CD14-positive monocyte (primary cell): ENCODE results near the gene IL23R. TPM values are rescaled to one million over a fixed set of nuclear protein-coding genes. Genes with fewer than 3 reads are reported as not detected.

Source experiments
- DNase-seq, 3 donors: peaks; one replicate each; pipeline ENCODE4 v3.0.0-alpha.2; 2011 to 2022
- H2AFZ ChIP-seq: 2 replicates; pipeline ENCODE4 v1.6.0; 2012; ENCODE audit warnings: mild to moderate bottlenecking, low read depth, low read length, inconsistent platforms; ENCODE audit not compliant: insufficient read depth, poor library complexity, severe bottlenecking
- H3K27ac ChIP-seq, 2 donors: 1 replicate in 1 of 2; 2 replicates in 1 of 2; pipeline ENCODE4 v1.5.1; 2012 to 2013; ENCODE audit warnings: low read length in 2 of 2, control low read depth in 1 of 2, inconsistent platforms in 1 of 2, low read depth in 1 of 2, mild to moderate bottlenecking in 1 of 2
- H3K27me3 ChIP-seq, 2 donors: one replicate each; pipeline versions ENCODE4 v1.6.0 to v1.6.1; 2011 to 2013; ENCODE audit warnings: low read length in 2 of 2; ENCODE audit not compliant: control insufficient read depth in 2 of 2, insufficient read depth in 2 of 2
- H3K36me3 ChIP-seq, 2 donors: replicated peaks in 1 of 2; 1 replicate in 1 of 2; 2 replicates in 1 of 2; pipeline versions ENCODE4 v1.5.1 to v1.6.1; 2012 to 2013; ENCODE audit warnings: low read length in 2 of 2, control low read depth in 1 of 2, inconsistent platforms in 1 of 2, mild to moderate bottlenecking in 1 of 2; ENCODE audit not compliant: insufficient read depth in 2 of 2, control insufficient read depth in 1 of 2
- H3K4me1 ChIP-seq, 2 donors: 1 replicate in 1 of 2; 2 replicates in 1 of 2; pipeline versions ENCODE4 v1.5.1 to v1.6.1; 2012 to 2013; ENCODE audit warnings: low read length in 2 of 2, control low read depth in 1 of 2, inconsistent platforms in 1 of 2, mild to moderate bottlenecking in 1 of 2, moderate library complexity in 1 of 2; ENCODE audit not compliant: insufficient read depth in 2 of 2, control insufficient read depth in 1 of 2
- H3K4me2 ChIP-seq: replicated peaks from 2 replicates; pipeline ENCODE3; 2012; ENCODE audit warnings: low read length, moderate library complexity, mild to moderate bottlenecking; ENCODE audit not compliant: poor library complexity, severe bottlenecking; ENCODE audit errors: extremely low read depth
- H3K4me3 ChIP-seq, 3 experiments: fragments of 200-600 bp in 1 of 3; sonication (generic) in 1 of 3; replicated peaks in 1 of 3; 1 replicate in 2 of 3; 2 replicates in 1 of 3; pipeline ENCODE4 v1.5.1; 2011 to 2013; ENCODE audit warnings: low read length in 3 of 3, mild to moderate bottlenecking in 3 of 3, control low read depth in 2 of 3, low read depth in 2 of 3, inconsistent platforms in 1 of 3, moderate library complexity in 1 of 3
- H3K79me2 ChIP-seq: 2 replicates; pipeline ENCODE4 v1.6.0; 2012; ENCODE audit warnings: mild to moderate bottlenecking, control low read depth, inconsistent platforms, low read length, moderate library complexity; ENCODE audit not compliant: insufficient read depth
- H3K9ac ChIP-seq: 2 replicates; pipeline ENCODE4 v1.6.0; 2017; ENCODE audit warnings: low read length, mild to moderate bottlenecking; ENCODE audit not compliant: insufficient read depth, poor library complexity, severe bottlenecking
- H3K9me3 ChIP-seq, 2 donors: replicated peaks in 1 of 2; 1 replicate in 1 of 2; 2 replicates in 1 of 2; pipeline versions ENCODE4 v1.5.1 to v1.6.1; 2012 to 2013; ENCODE audit warnings: low read length in 2 of 2, control low read depth in 1 of 2; ENCODE audit not compliant: control insufficient read depth in 1 of 2, insufficient read depth in 1 of 2
- H4K20me1 ChIP-seq: 2 replicates; pipeline ENCODE4 v1.6.0; 2012; ENCODE audit warnings: mild to moderate bottlenecking, low read length, control low read depth, moderate library complexity; ENCODE audit not compliant: insufficient read depth
- H3K27ac Mint-ChIP-seq, 7 donors: one replicate each; pipeline ENCODE4 v1.8.0; 2020; ENCODE audit warnings: mild to moderate bottlenecking in 7 of 7, mixed read lengths in 7 of 7, moderate library complexity in 6 of 7, inconsistent platforms in 2 of 7
- H3K27me3 Mint-ChIP-seq, 3 donors: one replicate each; pipeline ENCODE4 v1.8.0; 2021 to 2022; ENCODE audit warnings: low read depth in 3 of 3, mild to moderate bottlenecking in 3 of 3, mixed read lengths in 3 of 3, moderate library complexity in 3 of 3, inconsistent platforms in 1 of 3
- H3K36me3 Mint-ChIP-seq, 2 donors: one replicate each; pipeline ENCODE4 v1.8.0; 2020; ENCODE audit warnings: mixed read lengths in 2 of 2, inconsistent platforms in 1 of 2, mild to moderate bottlenecking in 1 of 2
- H3K4me1 Mint-ChIP-seq: one replicate; pipeline ENCODE4 v1.8.0; 2020; ENCODE audit warnings: mild to moderate bottlenecking, mixed read lengths
- H3K4me3 Mint-ChIP-seq, 2 donors: one replicate each; pipeline ENCODE4 v1.8.0; 2020; ENCODE audit warnings: mild to moderate bottlenecking in 2 of 2, mixed read lengths in 2 of 2, moderate library complexity in 1 of 2
- H3K9me3 Mint-ChIP-seq, 7 donors: one replicate each; pipeline ENCODE4 v1.8.0; 2020 to 2022; ENCODE audit warnings: mixed read lengths in 7 of 7, mild to moderate bottlenecking in 6 of 7, moderate library complexity in 6 of 7, inconsistent platforms in 2 of 7
- WGBS: methylation state at CpG from one replicate; pipeline ENCODE4 v1.1.5; 2013; ENCODE audit warnings: missing lambda C conversion rate; ENCODE audit not compliant: insufficient coverage; 5-methylcytosine and 5-hydroxymethylcytosine counted together
- intact Hi-C, 2 donors: fragments of 100-400 bp; cut with micrococcal nuclease; formaldehyde crosslinking; loops; one replicate each; pipeline versions ENCODE4 v1.15.0 to v1.15.1; 2023
- polyA plus RNA-seq, 3 donors: library from polyadenylated mRNA; depleted of rRNA in 1 of 3; unstranded in 2 of 3; stranded (reverse) in 1 of 3; fragments of 300-500 nt in 2 of 3; fragments of >200 nt in 1 of 3; fragmentation: Illumina TruSeq in 2 of 3; gene quantifications; 1 replicate in 2 of 3; 2 replicates in 1 of 3; pipeline ENCODE4 v1.2.3, GENCODE V29; 2012 to 2021
- TF ChIP-seq, protein P1 (sequence below): fragments of 200-600 bp; IDR thresholded peaks from one replicate; pipeline ENCODE4 v1.8.0; 2022; ENCODE audit warnings: antibody characterized with exemption, mild to moderate bottlenecking

IL23R gene
- polyA plus RNA-seq, 3 donors = not detected

DNA sequence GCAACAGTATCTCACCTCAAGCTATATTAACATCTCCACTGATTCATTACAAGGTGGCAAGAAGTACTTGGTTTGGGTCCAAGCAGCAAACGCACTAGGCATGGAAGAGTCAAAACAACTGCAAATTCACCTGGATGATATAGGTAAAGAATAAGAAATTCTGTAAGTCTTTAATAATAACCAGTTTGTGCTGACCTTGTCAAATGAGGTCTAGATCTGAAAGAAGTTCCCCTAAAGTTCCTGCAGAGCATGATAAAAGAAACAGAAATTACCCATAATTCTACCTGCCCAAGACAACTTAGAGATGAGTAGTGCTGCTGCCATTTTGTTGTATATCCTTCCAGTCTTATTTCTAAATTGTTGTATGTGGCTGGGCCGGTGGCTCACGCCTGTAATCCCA is 34.5 kb downstream of the IL23R start:
- Histone ChIP-seq H2AFZ (no peak overlapping the region), H3K9ac (no peak overlapping the region), H3K9me3 (no peaks in the 10 kb centered on the region), H4K20me1 (no peaks in the 10 kb centered on the region), H3K27ac (no peak overlapping the region), H3K4me1 (no peaks in the 10 kb centered on the region), H3K36me3 (no peaks in the 10 kb centered on the region), H3K4me2 (no peak overlapping the region), H3K27me3 (no peaks in the 10 kb centered on the region), H3K4me3 (no peak overlapping the region), H3K79me2 (no peaks in the 10 kb centered on the region)
- intact Hi-C loops = no loop called here
- no peaks in the 10 kb centered on the region for H3K36me3 Mint-ChIP-seq
- TF ChIP-seq, protein P1, sequence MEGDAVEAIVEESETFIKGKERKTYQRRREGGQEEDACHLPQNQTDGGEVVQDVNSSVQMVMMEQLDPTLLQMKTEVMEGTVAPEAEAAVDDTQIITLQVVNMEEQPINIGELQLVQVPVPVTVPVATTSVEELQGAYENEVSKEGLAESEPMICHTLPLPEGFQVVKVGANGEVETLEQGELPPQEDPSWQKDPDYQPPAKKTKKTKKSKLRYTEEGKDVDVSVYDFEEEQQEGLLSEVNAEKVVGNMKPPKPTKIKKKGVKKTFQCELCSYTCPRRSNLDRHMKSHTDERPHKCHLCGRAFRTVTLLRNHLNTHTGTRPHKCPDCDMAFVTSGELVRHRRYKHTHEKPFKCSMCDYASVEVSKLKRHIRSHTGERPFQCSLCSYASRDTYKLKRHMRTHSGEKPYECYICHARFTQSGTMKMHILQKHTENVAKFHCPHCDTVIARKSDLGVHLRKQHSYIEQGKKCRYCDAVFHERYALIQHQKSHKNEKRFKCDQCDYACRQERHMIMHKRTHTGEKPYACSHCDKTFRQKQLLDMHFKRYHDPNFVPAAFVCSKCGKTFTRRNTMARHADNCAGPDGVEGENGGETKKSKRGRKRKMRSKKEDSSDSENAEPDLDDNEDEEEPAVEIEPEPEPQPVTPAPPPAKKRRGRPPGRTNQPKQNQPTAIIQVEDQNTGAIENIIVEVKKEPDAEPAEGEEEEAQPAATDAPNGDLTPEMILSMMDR = no peak
- peaks cover 2 to 6% (median 4%) of the 10 kb centered on the region in 3 donors for H3K27me3 Mint-ChIP-seq
- DNase-seq = no peak
- no CpG with 5 or more reads among the region's 3 CpGs for WGBS
- H3K9me3 Mint-ChIP-seq = peaks cover 0 to 2% (median 0%) of the 10 kb centered on the region in 7 donors
- H3K4me3 Mint-ChIP-seq = no peak overlapping the region
- no peaks in the 10 kb centered on the region for H3K4me1 Mint-ChIP-seq
- no peak overlapping the region for H3K27ac Mint-ChIP-seq

DNA sequence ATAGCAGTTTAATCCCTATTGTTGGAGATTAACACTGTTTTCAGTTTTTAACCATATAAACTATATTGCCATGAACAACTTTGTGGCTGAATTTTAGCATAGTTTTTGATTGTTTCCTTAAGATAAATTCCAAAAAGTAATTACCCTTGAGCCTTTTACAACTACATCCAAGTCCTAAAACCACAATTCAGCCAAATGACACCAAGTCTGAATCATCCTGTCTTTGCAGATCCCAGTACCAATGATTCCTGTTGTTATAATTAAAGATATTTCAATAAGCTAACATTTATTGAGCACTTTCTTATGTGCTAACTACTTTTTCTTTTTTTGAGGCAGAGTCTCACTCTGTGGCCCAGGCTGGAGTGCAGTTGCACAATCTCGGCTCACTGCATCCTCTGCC is 35.6 kb downstream of the IL23R start:
- Mint-ChIP-seq H3K27me3 (peaks cover 1 to 5% (median 4%) of the 10 kb centered on the region in 3 donors), H3K9me3 (peaks cover 0 to 2% (median 0%) of the 10 kb centered on the region in 7 donors), H3K4me3 (no peak overlapping the region), H3K36me3 (no peaks in the 10 kb centered on the region), H3K27ac (no peak overlapping the region), H3K4me1 (no peaks in the 10 kb centered on the region)
- H3K4me2 ChIP-seq = no peak overlapping the region
- H3K9me3 ChIP-seq = no peaks in the 10 kb centered on the region
- DNase-seq = no peak
- TF ChIP-seq, protein P1 = no peak
- intact Hi-C loops = no loop called here
- H3K36me3 ChIP-seq = no peaks in the 10 kb centered on the region
- no peak overlapping the region for H3K9ac ChIP-seq
- 71% methylated on average over 1 of the region's 1 CpG for WGBS
- H2AFZ ChIP-seq = no peak overlapping the region
- no peak overlapping the region for H3K4me3 ChIP-seq
- no peaks in the 10 kb centered on the region for H4K20me1 ChIP-seq
- no peaks in the 10 kb centered on the region for H3K4me1 ChIP-seq
- no peak overlapping the region for H3K27ac ChIP-seq
- H3K79me2 ChIP-seq = no peaks in the 10 kb centered on the region
- no peaks in the 10 kb centered on the region for H3K27me3 ChIP-seq
